ENCODE data around the gene PGBD2.

Gene PGBD2

DNA sequence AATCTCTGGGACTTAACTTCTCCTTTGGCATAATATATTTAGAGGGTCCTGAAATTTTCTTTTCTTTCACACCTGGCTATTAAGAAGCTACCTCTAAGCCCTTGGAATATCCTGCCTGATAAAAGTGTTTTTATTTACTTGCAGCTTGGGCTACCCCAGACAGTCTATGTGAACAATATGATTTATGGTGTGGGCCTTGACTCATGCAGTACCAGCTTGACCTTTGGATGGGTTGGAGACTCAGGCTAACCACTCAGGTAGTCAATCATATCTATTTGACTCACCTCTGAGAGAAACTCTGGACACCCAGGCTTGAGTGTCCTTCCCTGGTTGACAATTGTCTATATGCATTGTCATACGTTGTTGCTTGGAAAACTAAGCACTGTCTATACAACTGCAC, 13.4 kb upstream of the PGBD2 start:
- no peak overlapping the region for H3K27ac ChIP-seq (ENCODE audit: low read length)
- H3K9ac ChIP-seq (ENCODE audit: low read length), result no peak overlapping the region
- H3K4me1 ChIP-seq (ENCODE audit: control insufficient read depth, low read depth, low read length), result no peaks in the 10 kb centered on the region
- no peak overlapping the region for H3K4me3 ChIP-seq (ENCODE audit: low read length)
- H3K27me3 ChIP-seq (ENCODE audit: control insufficient read depth, insufficient read depth, low read length), result no peaks in the 10 kb centered on the region
- no peaks in the 10 kb centered on the region for H3K36me3 ChIP-seq (ENCODE audit: control insufficient read depth, low read depth, low read length)
- H3K9me3 ChIP-seq (ENCODE audit: control insufficient read depth, low read depth, low read length), result no peaks in the 10 kb centered on the region

DNA sequence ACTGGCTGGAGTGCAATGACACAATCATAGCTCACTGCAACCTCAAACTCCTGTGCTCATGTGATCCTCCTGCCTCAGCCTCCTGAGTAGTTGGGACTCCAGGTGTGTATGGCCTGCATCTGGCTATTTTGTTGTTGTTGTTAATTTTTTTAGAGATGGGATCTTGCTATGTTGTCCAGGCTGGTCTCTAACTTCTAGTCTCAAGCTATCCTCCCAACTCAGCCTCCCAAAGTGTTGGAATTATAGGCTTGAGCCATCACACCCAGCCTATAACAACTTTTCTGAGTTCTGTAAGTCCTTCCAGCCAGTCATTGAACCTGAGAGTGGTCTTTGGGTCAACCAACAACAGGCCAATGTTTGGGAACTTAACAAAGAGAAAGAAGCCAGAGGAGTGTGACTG, 11.2 kb upstream of the PGBD2 start:
- Histone ChIP-seq H3K4me1 (ENCODE audit: control insufficient read depth, low read depth, low read length) (no peaks in the 10 kb centered on the region), H3K36me3 (ENCODE audit: control insufficient read depth, low read depth, low read length) (no peaks in the 10 kb centered on the region), H3K9me3 (ENCODE audit: control insufficient read depth, low read depth, low read length) (no peaks in the 10 kb centered on the region), H3K27ac (ENCODE audit: low read length) (no peak overlapping the region), H3K27me3 (ENCODE audit: control insufficient read depth, insufficient read depth, low read length) (no peaks in the 10 kb centered on the region), H3K4me3 (ENCODE audit: low read length) (no peak overlapping the region), H3K9ac (ENCODE audit: low read length) (no peak overlapping the region)

DNA sequence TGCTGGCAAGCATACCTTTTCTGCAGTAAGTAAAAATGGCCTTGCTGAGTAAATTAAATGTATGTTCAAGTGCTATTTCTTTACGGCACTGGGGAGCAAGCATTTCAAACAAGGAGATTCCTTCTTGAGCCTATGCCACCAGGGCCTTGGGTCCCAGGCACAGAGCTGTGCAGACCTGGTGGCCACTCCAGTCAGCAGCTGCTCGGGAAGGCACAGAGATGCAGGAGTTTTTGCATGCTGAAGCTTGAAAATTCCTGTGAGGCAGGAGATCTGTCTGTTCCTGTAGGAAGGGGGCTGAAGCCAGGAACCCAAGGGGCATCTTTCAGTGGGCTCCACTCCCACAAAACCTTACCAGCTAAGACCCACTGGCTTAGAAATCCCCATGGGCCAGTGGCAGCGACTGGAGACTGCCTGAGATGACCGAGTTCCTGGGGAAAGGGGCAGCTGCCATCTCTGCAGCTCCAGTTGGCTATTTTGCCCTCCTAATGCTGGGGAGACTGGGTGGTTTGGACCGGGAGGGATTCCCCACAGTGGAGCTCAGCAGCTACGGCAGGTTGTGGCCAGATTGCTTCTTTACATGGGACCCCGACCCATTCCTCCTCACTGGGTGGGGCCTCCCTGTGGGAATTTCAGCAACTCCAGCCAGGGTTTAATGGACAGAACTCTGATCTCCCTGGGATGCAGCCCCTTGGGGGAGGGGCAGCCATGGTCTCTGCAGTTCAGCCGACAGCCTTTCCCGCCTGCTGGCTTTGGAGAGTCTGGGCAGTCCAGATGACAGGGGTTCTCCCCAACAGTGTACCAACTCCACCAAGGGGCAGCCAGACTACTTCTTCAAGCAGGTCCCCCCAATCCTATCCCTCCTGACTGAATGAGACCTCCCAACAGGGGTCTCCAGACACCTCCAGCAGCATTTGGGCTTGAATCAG, 8.4 kb upstream of the PGBD2 start:
- no peaks in the 10 kb centered on the region for H3K9me3 ChIP-seq (ENCODE audit: control insufficient read depth, low read depth, low read length)
- H3K36me3 ChIP-seq (ENCODE audit: control insufficient read depth, low read depth, low read length), result no peaks in the 10 kb centered on the region
- no peak overlapping the region for H3K4me3 ChIP-seq (ENCODE audit: low read length)
- no peaks in the 10 kb centered on the region for H3K4me1 ChIP-seq (ENCODE audit: control insufficient read depth, low read depth, low read length)
- H3K27me3 ChIP-seq (ENCODE audit: control insufficient read depth, insufficient read depth, low read length), result no peaks in the 10 kb centered on the region
- no peak overlapping the region for H3K9ac ChIP-seq (ENCODE audit: low read length)
- no peak overlapping the region for H3K27ac ChIP-seq (ENCODE audit: low read length)

DNA sequence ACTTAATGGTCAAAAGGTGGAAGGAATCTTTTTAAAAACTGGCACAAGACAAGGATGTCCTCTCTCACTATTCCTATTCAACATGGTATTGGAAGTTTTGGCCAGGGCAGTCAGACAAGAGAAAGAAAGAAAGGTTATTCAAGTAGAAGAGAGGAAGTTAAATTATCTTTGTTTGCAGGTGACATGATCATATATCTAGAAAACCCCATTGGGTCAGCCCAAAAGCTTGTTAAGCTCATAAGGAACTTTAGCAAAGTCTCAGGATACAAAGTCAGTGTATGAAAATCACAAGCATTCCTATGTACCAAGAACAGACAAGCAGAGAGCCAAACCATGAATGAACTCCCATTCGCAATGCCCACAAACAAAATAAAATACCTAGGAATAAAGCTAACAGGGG, 5.4 kb upstream of the PGBD2 start:
- Histone ChIP-seq H3K9ac (ENCODE audit: low read length) (no peak overlapping the region), H3K9me3 (ENCODE audit: control insufficient read depth, low read depth, low read length) (no peaks in the 10 kb centered on the region), H3K4me3 (ENCODE audit: low read length) (no peak overlapping the region), H3K27me3 (ENCODE audit: control insufficient read depth, insufficient read depth, low read length) (no peaks in the 10 kb centered on the region), H3K27ac (ENCODE audit: low read length) (no peak overlapping the region), H3K4me1 (ENCODE audit: control insufficient read depth, low read depth, low read length) (peaks cover 16% of the 10 kb centered on the region), H3K36me3 (ENCODE audit: control insufficient read depth, low read depth, low read length) (no peaks in the 10 kb centered on the region)

DNA sequence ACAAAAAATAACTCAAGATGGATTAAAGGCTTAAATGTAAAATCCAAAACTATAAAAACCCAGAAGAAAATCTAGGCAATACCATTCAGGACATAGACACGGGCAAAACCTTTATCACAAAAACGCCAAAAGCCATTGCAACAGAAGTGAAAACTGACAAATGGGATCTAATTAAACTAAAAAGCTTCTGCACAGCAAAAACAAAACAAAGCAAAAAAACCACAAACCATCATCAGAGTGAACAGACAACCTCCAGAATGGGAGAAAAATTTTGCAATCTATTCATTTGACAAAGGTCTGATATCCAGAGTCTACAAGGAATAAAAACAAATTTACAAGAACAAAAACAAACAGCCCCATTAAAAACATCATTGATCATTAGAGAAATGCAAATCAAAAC, 4.5 kb upstream of the PGBD2 start:
- no peaks in the 10 kb centered on the region for H3K27me3 ChIP-seq (ENCODE audit: control insufficient read depth, insufficient read depth, low read length)
- no peak overlapping the region for H3K9ac ChIP-seq (ENCODE audit: low read length)
- H3K9me3 ChIP-seq (ENCODE audit: control insufficient read depth, low read depth, low read length), result no peaks in the 10 kb centered on the region
- no peak overlapping the region for H3K4me3 ChIP-seq (ENCODE audit: low read length)
- no peak overlapping the region for H3K27ac ChIP-seq (ENCODE audit: low read length)
- H3K36me3 ChIP-seq (ENCODE audit: control insufficient read depth, low read depth, low read length), result no peaks in the 10 kb centered on the region
- H3K4me1 ChIP-seq (ENCODE audit: control insufficient read depth, low read depth, low read length), result peaks cover 16% of the 10 kb centered on the region

DNA sequence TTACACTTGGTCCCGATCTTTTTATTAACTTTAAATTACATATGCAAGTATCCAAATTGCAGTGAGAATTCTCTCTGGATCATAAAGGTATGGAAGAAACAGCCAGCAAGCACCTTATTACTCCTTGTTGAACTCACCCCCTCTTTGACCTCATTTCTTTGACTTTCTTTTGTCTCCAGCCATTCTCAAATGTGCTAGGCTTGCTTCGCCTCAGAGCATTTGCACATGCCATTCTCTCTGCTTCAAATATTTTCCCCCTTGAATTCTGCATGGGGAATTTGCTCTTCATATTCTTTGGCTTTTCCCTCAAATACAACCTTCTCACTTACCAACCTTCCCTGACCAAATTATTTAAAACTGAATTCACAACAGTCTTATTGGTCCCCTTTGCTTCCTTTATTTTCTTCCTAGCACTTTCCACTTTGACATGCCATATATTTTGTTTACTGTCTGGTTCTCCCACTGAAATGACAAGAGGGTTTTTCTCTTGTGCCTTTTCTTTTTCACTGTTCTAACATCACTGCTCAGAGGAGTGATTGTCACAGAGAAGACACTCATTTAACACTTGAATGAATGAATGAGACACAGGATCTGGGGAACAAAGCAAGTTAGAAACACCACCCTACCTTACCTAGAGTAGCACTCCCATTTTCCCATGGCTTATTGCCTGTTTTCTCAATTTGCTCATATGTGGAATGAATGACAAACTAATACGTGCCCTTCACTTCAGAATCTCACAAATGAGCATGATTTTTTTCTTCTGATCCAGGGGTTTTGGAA, 1.4 kb upstream of the PGBD2 start:
- Histone ChIP-seq H3K27me3 (ENCODE audit: control insufficient read depth, insufficient read depth, low read length) (no peaks in the 10 kb centered on the region), H3K9ac (ENCODE audit: low read length) (no peak overlapping the region), H3K9me3 (ENCODE audit: control insufficient read depth, low read depth, low read length) (no peaks in the 10 kb centered on the region), H3K27ac (ENCODE audit: low read length) (no peak overlapping the region), H3K4me3 (ENCODE audit: low read length) (peak overlapping the region; percentile 65), H3K4me1 (ENCODE audit: control insufficient read depth, low read depth, low read length) (peaks cover 25% of the 10 kb centered on the region), H3K36me3 (ENCODE audit: control insufficient read depth, low read depth, low read length) (no peaks in the 10 kb centered on the region)

- Histone ChIP-seq H3K9me3 (ENCODE audit: control insufficient read depth, low read depth, low read length) (no peaks in the 10 kb centered on the region), H3K27me3 (ENCODE audit: control insufficient read depth, insufficient read depth, low read length) (no peaks in the 10 kb centered on the region), H3K36me3 (ENCODE audit: control insufficient read depth, low read depth, low read length) (no peaks in the 10 kb centered on the region), H3K4me3 (ENCODE audit: low read length) (peak overlapping the region; percentile 65), H3K4me1 (ENCODE audit: control insufficient read depth, low read depth, low read length) (peaks cover 25% of the 10 kb centered on the region), H3K27ac (ENCODE audit: low read length) (peak overlapping the region; percentile 70), H3K9ac (ENCODE audit: low read length) (peak overlapping the region; percentile 79)
These were observed 400 bp upstream of the PGBD2 start for GRCh38 chr1:248905662-248906008.

DNA sequence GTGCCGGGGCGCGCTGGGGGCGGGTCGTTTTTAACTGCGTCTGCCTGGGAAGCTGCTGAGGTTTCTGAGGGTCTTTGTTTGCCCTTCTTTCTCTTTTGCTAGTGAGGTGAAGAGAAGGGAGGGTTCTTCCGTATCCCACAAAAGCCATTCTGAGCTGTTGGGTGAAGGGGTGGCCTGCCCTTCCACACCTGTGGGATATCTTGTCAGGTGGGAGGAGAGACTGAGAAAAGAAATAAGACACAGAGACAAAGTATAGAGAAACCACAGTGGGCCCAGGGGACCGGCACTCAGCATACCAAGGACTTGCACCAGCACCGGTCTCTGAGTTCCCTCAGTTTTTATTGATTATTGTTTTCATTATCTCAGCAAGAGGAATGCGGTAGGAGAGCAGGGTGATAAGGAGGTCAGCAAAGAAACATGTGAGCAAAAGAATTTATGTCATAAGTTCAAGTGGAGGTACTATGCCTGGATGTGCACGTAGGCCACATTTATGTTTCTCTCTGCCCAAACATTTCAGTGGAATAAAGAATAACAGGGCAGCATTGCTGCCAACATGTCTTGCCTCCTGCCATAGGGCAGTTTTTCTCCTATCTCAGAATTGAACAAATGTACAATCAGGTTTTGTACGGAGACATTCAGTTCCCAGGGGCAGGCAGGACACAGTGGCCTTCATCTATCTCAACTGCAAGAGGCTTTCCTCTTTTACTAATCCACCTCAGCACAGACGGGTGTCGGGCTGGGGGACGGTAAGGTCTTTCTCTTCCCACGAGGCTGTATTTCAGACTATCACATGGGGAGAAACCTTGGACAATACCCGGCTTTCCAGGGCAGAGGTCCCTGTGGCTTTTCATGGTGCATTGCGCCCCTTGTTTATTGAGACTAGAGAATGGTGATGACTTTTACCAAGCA, 972 bp downstream of the PGBD2 start:
- Histone ChIP-seq H3K4me3 (ENCODE audit: low read length) (peak overlapping the region; percentile 86), H3K27ac (ENCODE audit: low read length) (peak overlapping the region; percentile 92), H3K9me3 (ENCODE audit: control insufficient read depth, low read depth, low read length) (no peaks in the 10 kb centered on the region), H3K9ac (ENCODE audit: low read length) (peak overlapping the region; percentile 94), H3K36me3 (ENCODE audit: control insufficient read depth, low read depth, low read length) (no peaks in the 10 kb centered on the region), H3K27me3 (ENCODE audit: control insufficient read depth, insufficient read depth, low read length) (no peaks in the 10 kb centered on the region), H3K4me1 (ENCODE audit: control insufficient read depth, low read depth, low read length) (peaks cover 25% of the 10 kb centered on the region)

DNA sequence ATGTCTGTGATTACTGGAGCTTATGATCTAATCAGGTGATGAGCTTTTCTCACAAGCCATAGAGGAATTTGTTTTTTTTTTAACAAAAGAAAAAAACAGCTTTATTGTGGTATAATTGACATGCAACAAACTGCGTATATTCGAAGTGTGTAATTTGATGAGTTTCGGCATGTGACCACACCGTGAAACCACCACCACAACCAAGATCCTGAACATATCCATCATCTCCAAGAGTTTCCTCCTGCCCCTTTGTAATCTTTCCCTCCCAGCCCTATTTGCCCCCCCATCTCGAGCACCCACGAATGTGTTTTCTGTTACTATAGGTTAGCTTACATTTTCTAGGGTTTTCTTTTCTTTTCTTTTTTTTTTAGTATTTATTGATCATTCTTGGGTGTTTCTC, 4.7 kb downstream of the PGBD2 start:
- H3K9me3 ChIP-seq (ENCODE audit: control insufficient read depth, low read depth, low read length), result no peaks in the 10 kb centered on the region
- no peak overlapping the region for H3K9ac ChIP-seq (ENCODE audit: low read length)
- H3K27me3 ChIP-seq (ENCODE audit: control insufficient read depth, insufficient read depth, low read length), result no peaks in the 10 kb centered on the region
- H3K36me3 ChIP-seq (ENCODE audit: control insufficient read depth, low read depth, low read length), result peaks cover 20% of the 10 kb centered on the region
- peaks cover 10% of the 10 kb centered on the region for H3K4me1 ChIP-seq (ENCODE audit: control insufficient read depth, low read depth, low read length)
- H3K4me3 ChIP-seq (ENCODE audit: low read length), result no peak overlapping the region
- H3K27ac ChIP-seq (ENCODE audit: low read length), result no peak overlapping the region

GRCh38 chr1:248913933-248914332, 7.9 kb downstream of the PGBD2 start:
- no peaks in the 10 kb centered on the region for H3K27me3 ChIP-seq (ENCODE audit: control insufficient read depth, insufficient read depth, low read length)
- no peak overlapping the region for H3K9ac ChIP-seq (ENCODE audit: low read length)
- H3K4me3 ChIP-seq (ENCODE audit: low read length), result no peak overlapping the region
- H3K27ac ChIP-seq (ENCODE audit: low read length), result no peak overlapping the region
- no peaks in the 10 kb centered on the region for H3K9me3 ChIP-seq (ENCODE audit: control insufficient read depth, low read depth, low read length)
- no peaks in the 10 kb centered on the region for H3K4me1 ChIP-seq (ENCODE audit: control insufficient read depth, low read depth, low read length)
- peaks cover 43% of the 10 kb centered on the region for H3K36me3 ChIP-seq (ENCODE audit: control insufficient read depth, low read depth, low read length)

DNA sequence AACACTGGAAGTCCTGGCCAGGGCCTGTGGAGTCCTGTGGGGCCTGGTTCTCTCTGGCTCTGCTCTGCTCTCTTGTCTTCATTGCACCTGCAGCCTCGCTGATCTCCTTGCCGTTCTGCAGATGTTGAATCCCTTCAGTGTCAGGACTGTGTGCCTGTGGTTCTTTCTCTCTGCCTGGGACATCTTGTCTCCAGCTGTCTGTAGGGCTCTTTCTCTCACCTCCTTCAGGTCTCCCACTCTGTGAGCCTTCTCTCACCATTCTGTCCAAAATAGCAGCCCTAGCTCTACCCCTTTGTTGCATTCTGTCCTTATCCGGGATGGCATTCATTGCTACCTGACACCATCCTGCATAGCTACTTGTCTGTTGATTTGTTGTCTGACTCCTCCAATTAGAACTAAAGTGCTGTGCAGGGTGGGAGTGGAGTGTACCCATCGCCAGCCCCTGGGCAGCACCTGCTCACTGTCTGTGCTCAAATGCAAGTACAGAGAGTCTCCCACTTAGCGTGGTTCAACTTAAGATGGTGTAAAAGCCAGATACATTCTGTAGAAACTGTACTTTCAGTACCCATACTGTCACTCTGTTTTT, 8.9 kb downstream of the PGBD2 start:
- no peak overlapping the region for H3K9ac ChIP-seq (ENCODE audit: low read length)
- H3K36me3 ChIP-seq (ENCODE audit: control insufficient read depth, low read depth, low read length), result peaks cover 43% of the 10 kb centered on the region
- H3K27me3 ChIP-seq (ENCODE audit: control insufficient read depth, insufficient read depth, low read length), result no peaks in the 10 kb centered on the region
- no peaks in the 10 kb centered on the region for H3K4me1 ChIP-seq (ENCODE audit: control insufficient read depth, low read depth, low read length)
- H3K9me3 ChIP-seq (ENCODE audit: control insufficient read depth, low read depth, low read length), result no peaks in the 10 kb centered on the region
- H3K4me3 ChIP-seq (ENCODE audit: low read length), result no peak overlapping the region
- H3K27ac ChIP-seq (ENCODE audit: low read length), result no peak overlapping the region

All from iPS-18a (cell line).